ENCODE measurements around the gene TAF4B.
"Not testable (repeated sequence)": the region's sequence is repeated elsewhere in the genome, so short reads cannot be mapped to it uniquely, and the experiment has no call there.

The TAF4B gene

DNA sequence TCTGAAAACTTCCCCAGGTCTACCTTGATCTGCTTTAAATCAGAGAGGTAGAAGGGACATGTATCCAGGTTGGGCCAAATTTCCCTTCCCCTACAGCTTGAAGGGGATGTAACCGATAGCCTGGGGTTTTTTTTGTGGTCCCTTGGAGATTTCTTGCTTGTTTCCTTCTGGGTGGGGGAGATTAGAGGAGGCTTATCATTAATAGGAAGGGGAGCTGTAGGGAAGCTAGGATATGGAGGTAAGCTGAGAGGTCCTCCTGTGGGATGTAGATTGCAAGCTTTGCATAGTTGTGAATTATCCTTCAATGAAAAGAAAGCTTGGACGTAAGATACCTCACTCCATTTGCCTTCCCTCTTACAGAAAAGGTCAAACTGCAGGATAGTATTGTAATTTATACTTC, 11.1 kb downstream of the TAF4B start:
- H3K36me3 ChIP-seq (ENCODE audit: control insufficient read depth in 1 of 2, insufficient read depth in 2 of 2, low read depth in 1 of 2, low read length in 2 of 2); H2BK15ac ChIP-seq (ENCODE audit: low read depth, poor library complexity, severe bottlenecking); H2BK12ac ChIP-seq (ENCODE audit: low read length in 2 of 2); H3K27ac ChIP-seq (ENCODE audit: low read length, poor library complexity, severe bottlenecking); H3K23ac ChIP-seq (ENCODE audit: low read length in 2 of 2); H2BK5ac ChIP-seq (ENCODE audit: low read depth, low read length, poor library complexity, severe bottlenecking); H4K8ac ChIP-seq (ENCODE audit: low read length); H3K4me1 ChIP-seq (ENCODE audit: control insufficient read depth, insufficient read depth, low read depth, low read length); H3K4me2 ChIP-seq (ENCODE audit: low read length, poor library complexity, severe bottlenecking); H3K79me1 ChIP-seq (replicated peaks; ENCODE audit: low read length, poor library complexity, severe bottlenecking); DNase-seq; H3K27me3 ChIP-seq (ENCODE audit: control insufficient read depth in 1 of 2, insufficient read depth in 1 of 2, low read length in 2 of 2); H3K18ac ChIP-seq (ENCODE audit: low read depth in 1 of 2, low read length in 2 of 2); H3K9ac ChIP-seq (ENCODE audit: low read length); H2BK120ac ChIP-seq (ENCODE audit: low read depth, low read length); H2AFZ ChIP-seq (ENCODE audit: low read depth, low read length); H3K14ac ChIP-seq (ENCODE audit: low read length in 2 of 2); H3K9me3 ChIP-seq (ENCODE audit: control insufficient read depth, low read length); H4K91ac ChIP-seq (ENCODE audit: low read length); H3K4me3 ChIP-seq (ENCODE audit: insufficient read depth in 1 of 2, low read depth in 1 of 2, low read length in 2 of 2); H2AK5ac ChIP-seq (ENCODE audit: low read length, severe bottlenecking); H3K4ac ChIP-seq (ENCODE audit: low read depth in 1 of 2, low read length in 2 of 2): not testable (repeated sequence)
- 100% methylated on average over 1 of the region's 2 CpGs for WGBS

DNA sequence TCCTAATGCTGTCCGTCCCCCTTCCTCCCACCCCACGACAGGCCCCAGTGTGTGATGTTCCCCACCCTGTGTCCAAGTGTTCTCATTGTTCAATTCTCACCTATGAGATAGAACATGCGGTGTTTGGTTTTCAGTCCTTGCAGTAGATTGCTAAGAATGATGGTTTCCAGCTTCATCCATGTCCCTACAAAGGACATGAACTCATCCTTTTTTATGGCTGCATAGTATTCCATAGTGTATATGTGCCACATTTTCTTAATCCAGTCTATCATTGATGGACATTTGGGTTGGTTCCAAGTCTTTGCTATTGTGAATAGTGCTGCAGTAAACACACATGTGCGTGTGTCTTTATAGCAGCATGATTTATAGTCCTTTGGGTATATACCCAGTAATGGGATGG, 12.5 kb downstream of the TAF4B start:
- not testable (repeated sequence) for H2AK5ac ChIP-seq (ENCODE audit: low read length, severe bottlenecking); H3K36me3 ChIP-seq (ENCODE audit: control insufficient read depth in 1 of 2, insufficient read depth in 2 of 2, low read depth in 1 of 2, low read length in 2 of 2); H3K9ac ChIP-seq (ENCODE audit: low read length); H2BK15ac ChIP-seq (ENCODE audit: low read depth, poor library complexity, severe bottlenecking); H2BK12ac ChIP-seq (ENCODE audit: low read length in 2 of 2); H3K79me1 ChIP-seq (replicated peaks; ENCODE audit: low read length, poor library complexity, severe bottlenecking); H3K9me3 ChIP-seq (ENCODE audit: control insufficient read depth, low read length); H2BK5ac ChIP-seq (ENCODE audit: low read depth, low read length, poor library complexity, severe bottlenecking); H3K23ac ChIP-seq (ENCODE audit: low read length in 2 of 2); H3K4ac ChIP-seq (ENCODE audit: low read depth in 1 of 2, low read length in 2 of 2); DNase-seq; H3K18ac ChIP-seq (ENCODE audit: low read depth in 1 of 2, low read length in 2 of 2); H3K4me2 ChIP-seq (ENCODE audit: low read length, poor library complexity, severe bottlenecking); H3K4me1 ChIP-seq (ENCODE audit: control insufficient read depth, insufficient read depth, low read depth, low read length); H3K27ac ChIP-seq (ENCODE audit: low read length, poor library complexity, severe bottlenecking); H4K8ac ChIP-seq (ENCODE audit: low read length); H3K14ac ChIP-seq (ENCODE audit: low read length in 2 of 2); H2BK120ac ChIP-seq (ENCODE audit: low read depth, low read length); H4K91ac ChIP-seq (ENCODE audit: low read length); H3K4me3 ChIP-seq (ENCODE audit: insufficient read depth in 1 of 2, low read depth in 1 of 2, low read length in 2 of 2); H3K27me3 ChIP-seq (ENCODE audit: control insufficient read depth in 1 of 2, insufficient read depth in 1 of 2, low read length in 2 of 2); H2AFZ ChIP-seq (ENCODE audit: low read depth, low read length)
- 100% methylated on average over 2 of the region's 4 CpGs for WGBS

DNA sequence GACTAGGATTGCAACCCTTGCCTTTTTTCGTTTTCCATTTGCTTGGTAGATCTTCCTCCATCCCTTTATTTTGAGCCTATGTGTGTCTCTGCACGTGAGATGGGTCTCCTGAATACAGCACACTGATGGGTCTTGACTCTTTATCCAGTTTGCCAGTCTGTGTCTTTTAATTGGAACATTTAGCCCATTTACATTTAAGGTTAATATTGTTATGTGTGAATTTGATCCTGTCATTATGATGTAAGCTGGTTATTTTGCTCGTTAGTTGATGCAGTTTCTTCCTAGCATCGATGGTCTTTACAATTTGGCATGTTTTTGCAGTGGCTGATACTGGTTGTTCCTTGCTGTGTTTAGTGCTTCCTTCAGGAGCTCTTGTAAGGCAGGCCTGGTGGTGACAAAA, 16.1 kb downstream of the TAF4B start:
- H3K79me1 ChIP-seq (replicated peaks; ENCODE audit: low read length, poor library complexity, severe bottlenecking); H3K36me3 ChIP-seq (ENCODE audit: control insufficient read depth in 1 of 2, insufficient read depth in 2 of 2, low read depth in 1 of 2, low read length in 2 of 2); H3K23ac ChIP-seq (ENCODE audit: low read length in 2 of 2); H3K4me1 ChIP-seq (ENCODE audit: control insufficient read depth, insufficient read depth, low read depth, low read length); H3K4ac ChIP-seq (ENCODE audit: low read depth in 1 of 2, low read length in 2 of 2); H2AFZ ChIP-seq (ENCODE audit: low read depth, low read length); H2AK5ac ChIP-seq (ENCODE audit: low read length, severe bottlenecking); H2BK120ac ChIP-seq (ENCODE audit: low read depth, low read length); H2BK15ac ChIP-seq (ENCODE audit: low read depth, poor library complexity, severe bottlenecking); H3K9me3 ChIP-seq (ENCODE audit: control insufficient read depth, low read length); H3K4me2 ChIP-seq (ENCODE audit: low read length, poor library complexity, severe bottlenecking); H2BK5ac ChIP-seq (ENCODE audit: low read depth, low read length, poor library complexity, severe bottlenecking); H2BK12ac ChIP-seq (ENCODE audit: low read length in 2 of 2); H3K9ac ChIP-seq (ENCODE audit: low read length); H4K8ac ChIP-seq (ENCODE audit: low read length); H3K27me3 ChIP-seq (ENCODE audit: control insufficient read depth in 1 of 2, insufficient read depth in 1 of 2, low read length in 2 of 2); DNase-seq; H3K18ac ChIP-seq (ENCODE audit: low read depth in 1 of 2, low read length in 2 of 2); H3K27ac ChIP-seq (ENCODE audit: low read length, poor library complexity, severe bottlenecking); H3K14ac ChIP-seq (ENCODE audit: low read length in 2 of 2); H4K91ac ChIP-seq (ENCODE audit: low read length); H3K4me3 ChIP-seq (ENCODE audit: insufficient read depth in 1 of 2, low read depth in 1 of 2, low read length in 2 of 2): not testable (repeated sequence)
- 80% methylated on average over 2 of the region's 4 CpGs for WGBS

DNA sequence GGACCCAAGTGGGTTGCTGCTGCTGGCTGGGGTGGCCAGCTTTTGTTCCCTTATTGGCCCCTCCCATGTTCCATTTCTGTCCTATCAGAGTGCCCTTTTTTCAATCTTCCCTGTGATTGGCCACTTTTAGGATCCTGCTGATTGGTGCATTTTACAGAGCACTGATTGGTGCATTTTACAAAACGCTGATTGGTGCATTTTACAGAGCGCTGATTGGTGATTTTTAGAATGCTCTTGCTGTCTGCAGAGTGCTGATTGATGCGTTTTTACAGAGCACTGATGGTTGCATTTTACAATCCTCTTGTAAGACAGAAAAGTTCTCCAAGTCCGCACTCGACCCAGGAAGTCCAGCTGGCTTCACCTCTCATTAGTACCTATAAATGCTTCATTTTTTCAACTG, 19.2 kb downstream of the TAF4B start:
- H3K27me3 ChIP-seq (ENCODE audit: control insufficient read depth in 1 of 2, insufficient read depth in 1 of 2, low read length in 2 of 2); H3K36me3 ChIP-seq (ENCODE audit: control insufficient read depth in 1 of 2, insufficient read depth in 2 of 2, low read depth in 1 of 2, low read length in 2 of 2); H3K4me2 ChIP-seq (ENCODE audit: low read length, poor library complexity, severe bottlenecking); H2BK5ac ChIP-seq (ENCODE audit: low read depth, low read length, poor library complexity, severe bottlenecking); H2AK5ac ChIP-seq (ENCODE audit: low read length, severe bottlenecking); H3K4me1 ChIP-seq (ENCODE audit: control insufficient read depth, insufficient read depth, low read depth, low read length); H4K8ac ChIP-seq (ENCODE audit: low read length); H3K23ac ChIP-seq (ENCODE audit: low read length in 2 of 2); H3K18ac ChIP-seq (ENCODE audit: low read depth in 1 of 2, low read length in 2 of 2); H2BK15ac ChIP-seq (ENCODE audit: low read depth, poor library complexity, severe bottlenecking); H4K91ac ChIP-seq (ENCODE audit: low read length); H3K4me3 ChIP-seq (ENCODE audit: insufficient read depth in 1 of 2, low read depth in 1 of 2, low read length in 2 of 2); H3K14ac ChIP-seq (ENCODE audit: low read length in 2 of 2); H3K9me3 ChIP-seq (ENCODE audit: control insufficient read depth, low read length); H2BK120ac ChIP-seq (ENCODE audit: low read depth, low read length); H2AFZ ChIP-seq (ENCODE audit: low read depth, low read length); H3K27ac ChIP-seq (ENCODE audit: low read length, poor library complexity, severe bottlenecking); H3K9ac ChIP-seq (ENCODE audit: low read length); H3K4ac ChIP-seq (ENCODE audit: low read depth in 1 of 2, low read length in 2 of 2); DNase-seq; H3K79me1 ChIP-seq (replicated peaks; ENCODE audit: low read length, poor library complexity, severe bottlenecking); H2BK12ac ChIP-seq (ENCODE audit: low read length in 2 of 2): not testable (repeated sequence)
- WGBS, result 92% methylated on average over 5 of the region's 5 CpGs
